Adrenal gland (tissue), 12 donors: Measurements from ENCODE around the gene DLGAP3. TPM values are rescaled to one million over a fixed set of nuclear protein-coding genes. Genes with fewer than 3 reads are reported as not detected.

Source experiments
- DNase-seq, 7 donors: peaks; one replicate each; pipeline ENCODE4 v3.0.0-alpha.2; 2019 to 2020
- H3K27ac ChIP-seq, 5 donors: fragments of 200-600 bp; sonication (generic) in 4 of 5; 1 replicate in 3 of 5; 2 replicates in 2 of 5; pipeline versions ENCODE4 v1.5.1 to v1.8.0; 2016 to 2020; ENCODE audit warnings: mild to moderate bottlenecking in 1 of 5
- H3K27me3 ChIP-seq: fragments of 200-600 bp; 2 replicates; pipeline ENCODE4 v1.8.0; 2021
- H3K36me3 ChIP-seq, 2 donors: fragments of 200-600 bp; replicated peaks in 1 of 2; 1 replicate in 1 of 2; 2 replicates in 1 of 2; pipeline versions ENCODE4 v1.5.1 to v1.8.0; 2018 to 2022
- H3K4me1 ChIP-seq, 2 donors: fragments of 200-600 bp; replicated peaks in 1 of 2; 1 replicate in 1 of 2; 2 replicates in 1 of 2; pipeline versions ENCODE4 v1.5.1 to v1.8.0; 2018 to 2021
- H3K4me3 ChIP-seq, 4 donors: fragments of 200-600 bp; sonication (generic) in 3 of 4; one replicate each; pipeline ENCODE4 v1.5.1; 2016 to 2018
- H3K9me3 ChIP-seq, 3 donors: fragments of 200-600 bp; sonication (generic) in 1 of 3; replicated peaks in 1 of 3; 1 replicate in 2 of 3; 2 replicates in 1 of 3; pipeline versions ENCODE4 v1.5.1 to v1.8.0; 2016 to 2021
- POLR2A ChIP-seq, 2 donors: fragments of 450-650 bp; IDR thresholded peaks; one replicate each; pipeline ENCODE4 v1.6.1; 2017; ENCODE audit warnings: antibody characterized with exemption in 2 of 2, mild to moderate bottlenecking in 2 of 2, moderate library complexity in 1 of 2
- WGBS, 4 donors: extraction: QIAGEN DNeasy Blood & Tissue Kit in 2 of 4; methylation state at CpG; one replicate each; pipeline versions ENCODE4 v1.1.5 to v1.1.7; 2013 to 2017; 5-methylcytosine and 5-hydroxymethylcytosine counted together
- intact Hi-C, 2 donors: fragments of 100-400 bp; cut with DNase I; formaldehyde crosslinking; loops; one replicate each; pipeline versions ENCODE4 v1.14.1 to v1.15.0; 2022 to 2023
- polyA plus RNA-seq, 3 donors: library from polyadenylated mRNA; stranded (reverse); fragments of 200-250 nt in 2 of 3; fragments of 350-450 nt in 1 of 3; fragmentation: Illumina TruSeq in 1 of 3; extraction: RNeasy Lipid Tissue Mini Kit (QIAGEN cat#74804) in 1 of 3; gene quantifications; one replicate each; pipeline ENCODE4 v1.2.3, GENCODE V29; 2013 to 2014
- total RNA-seq, 9 donors: library from RNA; depleted of rRNA in 4 of 9; stranded (reverse); fragments of >200 nt in 4 of 9; fragments of 120-200 nt in 1 of 9; fragmentation: NEBNext Ultra II Directional in 1 of 9; extraction: Animal tissue kit (Norgen Biotek cat#: 25700) in 1 of 9; gene quantifications; one replicate each; pipeline versions ENCODE4 v1.1.0 to v1.2.4, GENCODE V29; 2013 to 2023
- TF ChIP-seq, protein P1 (sequence below), 6 experiments: fragments of 450-650 bp in 4 of 6; fragments of 200-600 bp in 2 of 6; sonication (generic) in 1 of 6; IDR thresholded peaks; 1 replicate in 5 of 6; 2 replicates in 1 of 6; pipeline versions ENCODE4 v1.5.1 to v1.8.0; 2016 to 2021; ENCODE audit warnings: antibody characterized with exemption in 6 of 6, mild to moderate bottlenecking in 2 of 6, moderate library complexity in 1 of 6
- donor health status: healthy with polysubstance abuse.
- donor health status: Bipolar disorder and iron deficiency.
- donor health status: DM: yes; HTN: yes; CAD: no.
- donor health status: DM: no; HTN: no; CAD: no.
- donor health status: DM: no; HTN: no; CAD: no.
- donor health status: DM: yes; HTN: yes; CAD: no.

Gene DLGAP3
- total and polyA plus RNA-seq, 12 donors: 0.13 to 1.6 (median 0.47) TPM

DNA sequence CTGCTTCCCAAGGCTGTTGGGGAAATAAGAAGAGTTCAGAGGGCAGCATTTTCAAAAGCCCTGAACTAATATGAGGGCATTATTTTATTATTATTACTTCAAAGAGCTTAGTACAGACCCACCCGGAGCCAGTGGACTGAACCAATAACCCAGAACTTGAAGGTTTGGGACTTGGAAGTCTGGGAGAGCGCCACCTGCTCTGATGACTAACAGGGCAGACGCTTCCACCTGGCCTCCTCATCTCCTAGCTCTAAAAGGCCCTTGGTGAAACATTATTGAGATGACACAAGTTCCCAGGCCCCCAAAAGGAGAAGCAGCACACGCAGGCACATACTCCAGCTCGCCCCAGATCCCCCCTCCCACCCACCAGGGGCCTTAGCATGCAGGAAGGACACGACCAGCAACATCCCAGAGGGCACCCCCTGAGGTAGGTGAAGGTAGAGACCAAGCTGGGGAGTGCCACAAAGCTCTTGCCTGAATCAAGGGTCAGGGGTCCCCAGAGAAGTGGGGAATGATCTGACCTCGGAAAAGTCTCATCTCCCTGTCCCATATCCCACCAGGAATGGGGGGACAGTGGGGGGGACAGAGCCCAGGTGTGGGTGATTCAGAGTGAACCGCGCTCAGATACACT, 1.3 kb downstream of the DLGAP3 start:
- H3K27ac ChIP-seq: no peak overlapping the region
- no peak for DNase-seq
- intact Hi-C loops: loop anchor here in 1 of 2 donors (5.0 kb wide), 1 partner anchor 49 kb away; no protein-coding TSS in a partner anchor
- WGBS, 4 donors: 46 to 73% (median 52%) methylated on average over 6 to 9 of the region's 9 CpGs
- no peaks in the 10 kb centered on the region for H3K36me3 ChIP-seq
- peaks cover 6 to 12% of the 10 kb centered on the region in 2 donors for H3K4me1 ChIP-seq
- no peak overlapping the region for H3K4me3 ChIP-seq
- no peaks in the 10 kb centered on the region for H3K9me3 ChIP-seq
- peaks cover 13% of the 10 kb centered on the region for H3K27me3 ChIP-seq
- no peak for TF ChIP-seq POLR2A (IDR thresholded peaks at IDR 0.05)
- TF ChIP-seq, protein P1, sequence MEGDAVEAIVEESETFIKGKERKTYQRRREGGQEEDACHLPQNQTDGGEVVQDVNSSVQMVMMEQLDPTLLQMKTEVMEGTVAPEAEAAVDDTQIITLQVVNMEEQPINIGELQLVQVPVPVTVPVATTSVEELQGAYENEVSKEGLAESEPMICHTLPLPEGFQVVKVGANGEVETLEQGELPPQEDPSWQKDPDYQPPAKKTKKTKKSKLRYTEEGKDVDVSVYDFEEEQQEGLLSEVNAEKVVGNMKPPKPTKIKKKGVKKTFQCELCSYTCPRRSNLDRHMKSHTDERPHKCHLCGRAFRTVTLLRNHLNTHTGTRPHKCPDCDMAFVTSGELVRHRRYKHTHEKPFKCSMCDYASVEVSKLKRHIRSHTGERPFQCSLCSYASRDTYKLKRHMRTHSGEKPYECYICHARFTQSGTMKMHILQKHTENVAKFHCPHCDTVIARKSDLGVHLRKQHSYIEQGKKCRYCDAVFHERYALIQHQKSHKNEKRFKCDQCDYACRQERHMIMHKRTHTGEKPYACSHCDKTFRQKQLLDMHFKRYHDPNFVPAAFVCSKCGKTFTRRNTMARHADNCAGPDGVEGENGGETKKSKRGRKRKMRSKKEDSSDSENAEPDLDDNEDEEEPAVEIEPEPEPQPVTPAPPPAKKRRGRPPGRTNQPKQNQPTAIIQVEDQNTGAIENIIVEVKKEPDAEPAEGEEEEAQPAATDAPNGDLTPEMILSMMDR (IDR thresholded peaks at IDR 0.05): no peak

DNA sequence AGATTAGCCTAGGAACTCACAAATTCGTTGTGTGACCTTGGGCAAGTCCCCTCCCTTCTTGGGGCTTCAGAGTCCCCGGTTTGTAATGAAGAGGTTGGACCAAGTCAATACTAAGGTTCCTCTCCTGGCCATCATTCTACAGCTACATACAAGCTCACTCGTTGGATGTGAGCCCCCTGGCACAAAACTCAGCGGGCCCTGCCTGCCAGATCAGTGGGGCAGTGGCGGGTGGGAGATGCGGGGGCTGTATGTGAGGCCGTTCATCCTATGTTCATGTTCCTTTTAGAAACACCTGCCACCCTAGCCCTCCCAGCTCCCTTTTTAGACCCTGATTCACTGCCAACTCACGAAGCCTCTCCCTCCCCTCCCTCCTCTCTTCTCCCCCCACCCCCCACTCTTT, 2.1 kb downstream of the DLGAP3 start:
- Histone ChIP-seq H3K27ac (no peak overlapping the region), H3K36me3 (no peaks in the 10 kb centered on the region), H3K9me3 (no peaks in the 10 kb centered on the region), H3K4me3 (no peak overlapping the region), H3K4me1 (peaks cover 6 to 12% of the 10 kb centered on the region in 2 donors), H3K27me3 (peaks cover 13% of the 10 kb centered on the region)
- WGBS, 4 donors: 68 to 75% (median 71%) methylated on average over 7 to 8 of the region's 8 CpGs
- intact Hi-C loops: loop anchor here in 1 of 2 donors (5.0 kb wide), 1 partner anchor 50 kb away; no protein-coding TSS in a partner anchor
- TF ChIP-seq, protein P1 (IDR thresholded peaks at IDR 0.05): no peak
- no peak for TF ChIP-seq POLR2A (IDR thresholded peaks at IDR 0.05)
- no peak for DNase-seq

DNA sequence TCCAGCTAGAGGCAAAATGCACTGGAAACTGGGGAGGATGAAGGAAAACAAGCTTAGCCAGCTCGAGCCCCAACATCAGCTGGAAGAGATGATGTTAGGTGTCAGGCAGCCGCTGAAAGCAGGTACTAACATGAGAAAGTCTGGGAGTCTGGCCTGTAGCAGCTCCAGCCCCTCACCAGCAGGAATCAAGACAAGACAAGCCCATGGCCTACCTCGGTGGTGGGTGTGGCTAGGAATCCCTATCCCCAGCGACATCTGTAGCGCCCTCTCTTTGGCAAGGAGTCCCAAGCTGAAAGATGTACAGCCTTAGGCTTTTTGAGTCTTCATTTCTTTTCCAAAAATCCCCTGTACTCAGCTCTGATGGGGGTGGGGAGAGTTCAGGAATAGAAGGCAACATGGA, 2.6 kb downstream of the DLGAP3 start:
- H3K27me3 ChIP-seq: peaks cover 13% of the 10 kb centered on the region
- 38 to 61% (median 41%) methylated on average over 5 of the region's 5 CpGs for WGBS, 4 donors
- TF ChIP-seq, protein P1 (IDR thresholded peaks at IDR 0.05): no peak

DNA sequence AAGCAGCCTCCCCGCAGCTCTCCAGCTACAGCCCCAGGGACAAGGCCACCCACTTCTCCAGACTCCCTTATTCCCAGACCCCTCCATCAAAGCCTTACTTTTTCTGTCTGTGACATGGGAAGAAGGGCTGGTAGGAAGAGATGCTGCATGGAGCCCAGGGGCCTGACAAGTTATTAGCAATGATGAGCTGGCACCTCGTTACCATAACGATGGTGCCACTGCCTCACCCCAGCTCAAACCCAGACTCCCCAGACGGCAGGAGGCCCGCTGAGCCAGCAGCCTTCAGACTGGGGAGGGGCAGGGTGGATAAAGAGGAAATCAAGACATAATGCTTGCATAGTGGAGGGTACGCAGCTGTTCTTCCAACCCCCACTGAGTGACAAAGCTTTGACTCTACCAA, 3.3 kb downstream of the DLGAP3 start:
- no peak for DNase-seq
- H3K27me3 ChIP-seq: peaks cover 13% of the 10 kb centered on the region
- TF ChIP-seq, protein P1 (IDR thresholded peaks at IDR 0.05): no peak
- TF ChIP-seq POLR2A (IDR thresholded peaks at IDR 0.05): no peak
- no peaks in the 10 kb centered on the region for H3K9me3 ChIP-seq
- H3K4me1 ChIP-seq: peaks cover 6 to 12% of the 10 kb centered on the region in 2 donors
- H3K36me3 ChIP-seq: no peaks in the 10 kb centered on the region
- no peak overlapping the region for H3K4me3 ChIP-seq
- intact Hi-C loops: loop anchor here in 1 of 2 donors (5.0 kb wide), 1 partner anchor 51 kb away; no protein-coding TSS in a partner anchor
- H3K27ac ChIP-seq: no peak overlapping the region
- WGBS, 4 donors: 65 to 78% (median 73%) methylated on average over 6 of the region's 6 CpGs

More for the DNA sequence above, 2.6 kb downstream of the DLGAP3 start:
- H3K4me1 ChIP-seq: peaks cover 6 to 12% of the 10 kb centered on the region in 2 donors
- H3K36me3 ChIP-seq: no peaks in the 10 kb centered on the region
- DNase-seq: no peak
- H3K4me3 ChIP-seq: no peak overlapping the region
- H3K9me3 ChIP-seq: no peaks in the 10 kb centered on the region
- intact Hi-C loops: loop anchor here in 1 of 2 donors (5.0 kb wide), 1 partner anchor 50 kb away; no protein-coding TSS in a partner anchor
- no peak overlapping the region for H3K27ac ChIP-seq
